Mammary epithelial cell (primary cell): ENCODE measurements around the gene PPA2.

Source experiments
- CTCF ChIP-seq, 2 donors: IDR thresholded peaks in 1 of 2; conservative IDR thresholded peaks in 1 of 2; 2 replicates each; pipeline ENCODE4 v1.5.1; 2011 to 2012; ENCODE audit warnings: inconsistent platforms in 2 of 2, low read length in 2 of 2, mild to moderate bottlenecking in 2 of 2, control low read depth in 1 of 2, low read depth in 1 of 2; ENCODE audit not compliant: insufficient read depth in 1 of 2; ENCODE audit errors: extremely low read depth in 1 of 2
- EZH2 ChIP-seq: IDR thresholded peaks from 2 replicates; pipeline ENCODE4 v1.6.1; 2012; ENCODE audit warnings: low read length, inconsistent platforms, borderline replicate concordance

GRCh38 chr4:105327956-105328355, 145.9 kb downstream of the PPA2 start:
- TF ChIP-seq EZH2 (no peak), CTCF (conservative IDR thresholded peaks at IDR 0.05 in 1 of 2, IDR thresholded peaks at IDR 0.05 in 1 of 2; ENCODE audit: extremely low read depth in 1 of 2, insufficient read depth in 1 of 2, low read depth in 1 of 2, low read length in 2 of 2) (no peak)
